ENCODE results near the gene PAWR.

PAWR gene

DNA sequence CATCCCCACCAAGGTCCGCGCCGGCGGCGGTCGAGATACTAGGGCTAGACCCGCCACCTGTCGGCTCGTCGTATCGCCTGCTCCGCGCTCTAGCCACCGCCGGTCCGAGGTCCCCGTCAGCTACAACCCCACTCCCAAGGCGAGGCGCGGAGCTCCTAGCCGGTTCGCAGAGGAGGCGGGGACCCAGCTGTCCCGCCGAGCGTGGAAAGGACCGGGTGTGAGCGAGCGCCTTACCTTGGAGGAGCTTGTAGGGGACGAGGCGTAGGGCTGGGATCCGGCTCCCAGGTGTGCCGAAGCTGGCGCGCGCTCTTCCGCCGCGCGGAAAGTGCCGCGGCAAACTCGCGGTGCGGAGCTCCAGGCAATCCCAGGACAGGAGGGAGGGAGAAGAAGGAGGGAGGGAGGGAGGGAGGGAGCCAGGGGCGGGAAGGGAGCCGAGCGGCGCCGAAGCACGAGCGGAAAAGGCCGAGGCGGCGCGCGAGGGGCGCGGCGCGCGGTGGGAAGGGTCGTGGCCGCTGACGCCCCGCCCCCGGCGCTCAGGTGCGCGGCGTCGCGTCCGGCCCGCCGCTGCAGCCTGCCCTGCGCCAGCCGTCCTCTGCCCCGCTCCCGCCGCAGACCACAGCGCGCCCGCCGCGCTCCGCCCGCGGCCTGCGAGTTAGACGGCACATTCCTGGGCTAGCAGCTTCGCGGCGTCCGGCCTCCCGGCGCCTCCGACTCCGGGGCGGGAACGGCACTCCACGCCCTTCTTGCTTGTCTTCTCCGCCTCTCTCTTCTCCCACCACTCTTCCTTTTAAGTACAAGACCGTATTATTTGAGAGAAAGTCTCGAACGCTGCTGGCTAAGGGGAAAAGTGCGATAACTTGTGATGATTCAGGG is at the start of gene PAWR:
Gene PAWR (minus strand): TSS at position 327 of the 873 bp plus-strand sequence. CDS start 720 bp downstream, outside the sequence.
- DNase-seq = peak; percentile 93

DNA sequence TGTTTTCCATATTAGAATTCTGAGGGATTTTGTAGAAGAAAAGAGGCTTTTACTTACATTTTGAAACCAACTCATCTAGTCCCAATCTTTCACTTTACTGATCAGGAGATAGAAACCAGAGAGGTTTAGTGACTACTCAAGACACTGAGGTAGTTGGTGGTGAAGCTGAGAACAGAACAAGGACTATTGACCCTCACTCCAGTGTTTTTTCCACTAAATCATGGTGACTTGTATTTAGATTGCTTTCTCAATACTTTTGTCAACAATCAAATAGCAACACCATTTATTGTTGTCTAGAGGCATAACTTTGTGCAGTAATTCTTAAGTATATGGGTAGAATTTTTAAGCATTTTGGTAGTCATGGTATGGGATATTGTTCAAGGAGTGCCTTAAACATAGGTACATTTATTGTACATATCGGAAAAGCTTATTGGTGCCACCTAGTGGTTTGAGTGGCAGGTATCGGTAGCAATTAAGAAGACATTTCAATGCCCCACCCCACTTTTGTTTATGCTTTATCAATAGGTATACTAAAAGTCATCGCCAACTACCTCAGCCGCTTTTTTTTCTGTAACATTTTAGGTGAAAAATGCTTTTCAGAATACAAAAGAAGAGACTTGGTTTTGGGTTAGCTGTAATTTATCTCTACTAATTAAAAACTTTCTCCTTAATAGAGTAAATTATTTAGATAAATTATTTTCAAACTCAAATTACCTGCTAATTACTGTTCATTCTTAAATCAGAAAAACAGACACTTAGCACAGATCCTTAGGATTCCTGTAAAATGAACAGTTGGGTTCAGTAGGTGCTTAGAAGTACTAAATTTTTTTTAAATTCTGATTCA is 47.3 kb upstream of the PAWR start:
- DNase-seq = peak; percentile 87

DNA sequence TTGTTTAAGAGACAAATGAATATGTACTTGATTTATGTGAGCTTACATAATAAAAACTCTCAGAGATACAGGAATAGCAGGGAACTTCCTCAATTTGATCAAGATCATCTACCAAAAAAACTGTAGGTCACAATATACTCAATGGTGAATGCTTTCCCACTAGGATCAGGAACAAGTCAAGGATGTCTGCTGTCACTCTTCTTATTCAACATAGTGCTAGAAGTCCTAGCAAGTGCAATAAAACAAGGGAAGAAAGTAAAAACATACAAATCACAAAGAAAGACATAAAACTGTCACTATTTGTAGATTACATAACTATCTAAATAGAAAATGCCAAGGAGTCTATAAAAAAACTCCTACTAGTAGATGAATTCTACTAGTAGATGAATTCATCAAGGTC is 41.9 kb upstream of the PAWR start:
- DNase-seq = no peak

DNA sequence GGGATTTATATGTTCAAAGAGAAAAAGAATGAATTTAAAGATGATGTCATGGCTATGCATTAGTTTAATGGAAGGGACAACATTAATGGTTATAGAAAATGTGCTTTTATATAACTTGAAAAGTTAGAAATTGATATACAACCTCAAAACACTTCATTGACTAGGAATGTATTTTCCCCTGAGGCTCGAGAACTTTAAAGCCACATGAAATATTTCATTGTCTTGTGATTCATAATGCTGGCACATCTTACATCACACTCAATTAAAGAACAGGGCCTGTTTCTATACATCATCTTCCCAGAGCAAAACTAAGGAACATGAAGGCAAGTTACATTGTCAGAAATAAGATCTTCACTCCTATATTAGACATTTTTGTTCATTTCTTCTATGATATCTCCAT is 35.2 kb upstream of the PAWR start:
- no peak for DNase-seq

GRCh38 chr12:79717006-79717405 is 26.2 kb upstream of the PAWR start:
- DNase-seq = no peak

DNA sequence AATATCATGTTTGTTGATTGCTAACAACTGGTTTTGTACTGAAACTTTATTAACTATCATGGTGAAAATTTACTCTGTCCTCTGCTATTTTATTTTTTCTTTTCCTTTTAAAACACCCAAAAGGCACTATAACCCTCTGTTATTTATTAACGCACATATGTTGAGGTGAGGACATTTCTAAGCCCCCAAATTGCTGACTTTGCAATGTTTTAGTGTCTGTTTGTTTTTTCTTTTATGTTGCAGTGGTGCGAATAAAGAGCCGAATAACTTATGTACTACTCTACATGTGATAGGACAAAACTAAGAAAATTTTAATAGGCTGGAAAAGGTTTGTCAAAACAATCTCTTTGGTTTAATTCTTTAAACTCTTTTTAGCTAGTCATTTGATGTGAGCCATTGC is 24.5 kb upstream of the PAWR start:
- no peak for DNase-seq

GRCh38 chr12:79710707-79711483 is 20.1 kb upstream of the PAWR start:
- DNase-seq = no peak

DNA sequence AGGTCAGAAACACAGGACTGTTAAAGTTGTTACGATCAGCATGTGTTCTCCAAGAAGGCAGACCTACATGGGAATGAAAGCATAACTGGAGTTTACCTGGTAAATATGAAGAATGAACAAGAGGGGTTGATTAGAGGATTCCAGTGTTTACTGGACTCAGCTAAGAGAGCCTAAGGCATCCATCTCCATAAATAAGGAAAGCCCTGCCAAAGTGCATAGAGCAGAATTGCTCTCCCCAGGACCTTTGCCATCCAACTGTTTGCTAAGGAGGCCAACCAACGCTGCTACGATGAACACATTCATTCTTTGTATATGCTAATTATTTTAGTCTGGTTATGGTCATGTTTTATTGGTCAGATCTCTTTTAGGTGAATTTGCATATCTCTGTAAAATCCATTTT is 17.1 kb upstream of the PAWR start:
- DNase-seq = no peak

GRCh38 chr12:79706676-79707075 is 15.9 kb upstream of the PAWR start:
- DNase-seq = no peak

- DNase-seq = no peak
These were observed 15.4 kb upstream of the PAWR start for GRCh38 chr12:79706156-79706555.

DNA sequence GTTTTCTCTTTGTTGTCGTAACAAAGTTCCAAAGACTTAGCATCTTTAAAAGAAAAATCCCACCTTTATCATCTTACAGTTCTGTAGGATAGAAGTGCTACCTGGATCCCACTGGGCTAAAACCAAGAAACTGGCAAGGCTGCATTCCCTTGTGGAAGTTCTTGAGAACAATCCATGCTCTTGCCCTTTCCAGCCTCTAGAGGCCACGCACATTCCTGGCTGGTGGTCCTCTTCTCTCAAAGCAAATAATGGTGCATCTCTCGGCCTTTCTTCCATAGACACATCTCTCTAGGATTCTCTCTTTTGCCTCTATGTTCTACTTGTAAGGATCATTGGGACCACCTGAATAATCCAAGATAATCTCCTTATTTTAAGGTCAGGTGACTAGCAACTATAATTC is 8.2 kb upstream of the PAWR start:
- no peak for DNase-seq

DNA sequence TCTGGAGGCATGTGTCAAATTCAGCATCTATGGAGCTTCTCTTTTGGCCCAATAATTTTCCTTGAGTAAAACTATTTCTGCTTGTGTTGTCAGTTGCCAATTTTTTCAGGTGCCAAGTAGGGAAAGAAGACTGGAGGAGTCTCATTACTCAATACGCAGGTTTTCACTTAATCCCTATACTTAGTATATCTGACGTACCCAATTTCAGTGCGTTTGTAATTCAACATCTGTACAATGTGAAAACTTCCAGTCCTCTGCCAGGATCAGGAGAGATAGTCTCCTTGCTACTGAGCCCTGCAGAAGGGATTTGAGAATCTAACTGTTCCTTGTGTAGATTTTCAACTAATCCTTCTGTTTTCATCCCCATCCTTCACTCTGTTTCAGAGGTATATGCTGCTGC is 5.7 kb upstream of the PAWR start:
- no peak for DNase-seq

DNA sequence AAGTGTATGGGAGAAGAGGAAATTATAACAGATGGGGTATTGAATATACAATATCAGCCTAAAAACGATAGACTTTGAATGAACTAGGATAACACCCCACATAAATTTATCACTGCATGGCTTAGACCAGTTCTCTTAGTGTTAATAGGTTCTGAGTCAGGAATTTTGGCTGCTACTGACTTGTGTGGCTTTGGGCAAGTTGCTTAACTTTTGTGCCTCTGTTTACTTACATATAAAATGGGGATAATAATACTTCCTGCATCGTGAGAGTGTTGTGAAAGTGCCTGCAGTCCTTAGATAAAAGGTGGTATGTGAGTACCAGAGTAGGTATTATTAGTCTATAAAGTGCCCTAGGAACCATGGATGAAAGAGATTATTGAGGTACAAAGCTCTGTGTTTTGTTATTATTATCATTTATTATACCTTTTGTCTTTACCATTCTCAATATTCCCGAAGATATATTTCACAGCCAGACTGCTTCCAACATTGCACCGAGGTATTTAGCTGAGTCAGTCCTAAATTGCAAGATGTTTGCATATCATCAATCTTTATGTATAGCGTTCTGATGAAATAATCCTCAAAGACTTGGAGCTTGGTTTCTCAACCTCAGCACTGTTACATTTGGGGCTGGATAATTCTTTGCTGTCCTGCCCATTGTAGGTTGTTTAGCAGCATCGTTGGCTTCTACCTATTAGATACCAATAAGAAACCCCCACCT is 2.3 kb upstream of the PAWR start:
- DNase-seq = no peak

GRCh38 chr12:79691511-79692248 is 916 bp upstream of the PAWR start:
- peak; percentile 79 for DNase-seq

DNA sequence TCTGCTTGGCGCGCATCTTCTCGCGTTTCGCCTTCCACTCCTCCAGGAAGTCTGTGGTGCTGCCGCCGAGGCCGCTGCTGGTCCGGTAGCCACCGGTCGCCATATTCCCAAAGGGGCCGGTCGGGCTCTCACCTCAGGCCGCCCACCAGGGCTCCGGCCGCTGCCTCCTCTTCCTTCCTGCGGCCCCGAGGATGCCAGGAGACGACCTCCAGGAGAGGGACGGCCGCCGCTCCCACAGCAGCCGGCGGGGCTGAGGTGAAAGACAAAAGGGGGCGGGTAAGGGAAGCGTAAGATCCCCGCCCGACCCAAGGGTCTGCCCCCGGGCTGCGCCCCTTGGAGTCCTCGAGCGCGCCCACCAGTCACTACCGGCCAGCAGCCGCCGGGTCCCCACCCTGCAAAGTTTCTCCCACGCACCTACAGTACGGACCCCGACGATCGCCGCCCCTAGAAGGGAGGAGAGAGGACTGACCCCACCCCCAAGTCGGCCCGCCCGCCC is 574 bp downstream of the PAWR start:
- peak; percentile 75 for DNase-seq

GRCh38 chr12:79689477-79690141 is 1.2 kb downstream of the PAWR start:
- peak; percentile 61 for DNase-seq

GRCh38 chr12:79689061-79689476 is 1.7 kb downstream of the PAWR start:
- DNase-seq = peak; percentile 36

DNA sequence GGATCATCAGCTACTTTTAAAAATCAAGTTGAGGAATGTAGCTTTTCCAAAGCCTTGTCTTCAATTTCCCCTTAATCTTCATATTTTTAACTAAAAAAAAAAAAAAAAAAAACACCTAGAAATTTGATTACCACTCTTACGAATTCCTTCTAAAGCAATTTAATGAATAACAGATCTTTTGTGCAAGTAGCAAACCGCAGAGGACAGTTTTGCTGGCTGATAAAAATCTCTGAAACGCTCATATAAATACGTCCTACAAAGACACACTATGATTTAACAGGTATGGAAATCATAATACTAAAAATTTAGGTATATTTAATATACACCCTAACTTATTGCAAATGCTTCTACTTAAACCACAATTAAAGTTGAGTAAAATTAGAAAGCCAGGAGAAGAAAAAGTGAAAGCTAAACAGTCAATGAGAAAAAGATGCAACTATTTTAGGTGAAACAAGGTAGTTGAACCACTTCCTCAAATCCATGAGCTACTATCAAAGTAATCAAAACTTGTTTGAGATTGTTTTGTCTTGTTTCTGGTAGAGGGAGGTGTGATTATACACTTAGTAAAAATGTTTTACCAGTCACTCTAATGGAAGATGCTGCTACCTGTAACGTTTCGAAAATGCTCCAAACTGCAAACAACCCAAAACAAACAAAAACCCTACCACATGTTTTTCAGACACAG is 2.2 kb downstream of the PAWR start:
- DNase-seq = no peak

GRCh38 chr12:79687711-79688260 is 3.0 kb downstream of the PAWR start:
- peak; percentile 25 for DNase-seq

GRCh38 chr12:79686171-79686570 is 4.6 kb downstream of the PAWR start:
- DNase-seq = no peak

Data from NCI-H82 (cell line).